Stimulated activated CD8-positive, alpha-beta memory T cell treated with anti-CD3 and anti-CD28 coated beads, Interleukin-7, amount 100 ng/mL, for 1 hour (primary cell): ENCODE results near the gene HES1.
"Not testable (repeated sequence)": the region's sequence is repeated elsewhere in the genome, so short reads cannot be mapped to it uniquely, and the experiment has no call there.

Experiments
- DNase-seq, 2 donors: peaks; one replicate each; pipeline ENCODE4 v3.0.0-alpha.2; 2020; ENCODE audit warnings: low read depth in 2 of 2

Gene HES1

GRCh38 chr3:194141415-194142155, 5.6 kb downstream of the HES1 start:
- no peak for DNase-seq

- no peak for DNase-seq
Measured at GRCh38 chr3:194142156-194142910, 6.4 kb downstream of the HES1 start.

DNA sequence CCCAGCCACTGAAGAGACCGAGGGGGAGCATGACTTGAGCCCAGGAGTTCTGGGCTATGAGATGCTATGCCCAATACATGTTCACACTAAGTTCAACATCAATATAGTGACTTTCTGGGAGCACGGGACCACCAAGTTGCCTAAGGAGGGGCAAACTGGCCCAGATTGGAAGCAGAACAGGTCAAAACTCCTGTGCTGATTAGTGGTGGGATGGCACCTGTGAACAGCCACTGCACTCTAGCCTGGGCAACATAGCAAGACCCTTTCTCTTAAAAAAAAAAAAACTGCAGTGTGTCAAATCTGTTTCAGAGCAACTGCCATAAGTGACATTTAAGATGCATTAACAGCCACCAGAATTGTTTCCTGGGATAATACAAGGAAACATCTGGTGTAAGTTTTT, 9.8 kb downstream of the HES1 start:
- DNase-seq, result no peak

DNA sequence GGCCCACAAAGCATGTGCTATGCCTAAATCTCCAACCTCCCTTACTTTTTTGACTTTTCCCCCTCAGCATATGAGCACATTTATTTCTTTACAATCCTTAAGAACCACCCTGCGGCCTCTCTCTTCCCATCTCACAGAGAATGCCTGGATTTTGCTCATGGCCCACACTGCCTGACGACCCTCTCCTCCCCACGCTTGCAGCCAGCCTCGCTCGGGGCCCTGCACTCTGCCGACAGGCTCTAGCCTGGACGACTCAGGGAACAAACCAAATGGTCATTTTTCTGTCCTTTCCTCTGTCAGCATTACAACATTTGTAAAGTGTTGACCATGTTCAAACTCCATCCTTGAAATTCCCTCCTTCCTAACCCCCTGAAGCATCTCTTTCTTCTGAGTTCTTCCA, 11.7 kb downstream of the HES1 start:
- no peak for DNase-seq

- DNase-seq, result no peak
Measured at GRCh38 chr3:194148383-194148782, 12.4 kb downstream of the HES1 start.

GRCh38 chr3:194150252-194150934, 14.4 kb downstream of the HES1 start:
- DNase-seq, result no peak

DNA sequence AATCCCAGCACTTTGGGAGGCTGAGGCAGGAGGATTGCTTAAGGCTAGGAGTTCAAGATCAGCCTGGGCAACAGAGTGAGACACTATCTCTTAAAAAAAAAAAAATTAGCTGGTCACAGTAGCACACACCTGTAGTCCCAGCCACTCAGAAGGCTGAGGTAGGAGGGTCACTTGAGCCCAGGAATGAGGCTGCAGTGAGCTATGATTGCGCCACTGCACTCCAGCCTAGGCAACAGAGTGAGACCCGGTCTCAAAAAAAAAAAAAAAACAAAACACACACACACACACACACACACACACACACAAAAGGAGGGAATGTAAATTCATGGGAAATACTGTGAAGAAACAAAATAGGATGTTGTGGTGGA, 15.0 kb downstream of the HES1 start:
- not testable (repeated sequence) for DNase-seq

DNA sequence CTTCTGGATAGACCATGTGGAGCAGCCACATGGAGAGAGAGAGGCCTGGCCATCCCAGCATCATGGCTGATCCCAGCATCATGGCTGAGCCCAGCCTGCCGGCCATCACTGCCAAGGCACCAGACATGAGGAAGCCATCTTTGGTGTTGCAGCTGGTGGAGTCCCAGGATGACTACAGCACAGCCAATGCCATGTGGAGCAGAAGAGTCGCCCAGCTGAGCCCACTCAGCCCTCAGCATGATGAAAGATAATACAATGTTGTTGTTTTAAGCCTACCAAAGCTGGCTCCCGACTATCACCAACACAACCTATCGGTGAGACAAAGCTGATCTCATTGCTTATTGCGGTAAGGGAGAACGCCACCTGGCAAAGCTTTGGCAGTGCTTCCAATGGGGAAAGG, 18.4 kb downstream of the HES1 start:
- no peak for DNase-seq

GRCh38 chr3:194156095-194156494, 20.1 kb downstream of the HES1 start:
- no peak for DNase-seq

GRCh38 chr3:194158942-194159439, 23.0 kb downstream of the HES1 start:
- no peak for DNase-seq

DNA sequence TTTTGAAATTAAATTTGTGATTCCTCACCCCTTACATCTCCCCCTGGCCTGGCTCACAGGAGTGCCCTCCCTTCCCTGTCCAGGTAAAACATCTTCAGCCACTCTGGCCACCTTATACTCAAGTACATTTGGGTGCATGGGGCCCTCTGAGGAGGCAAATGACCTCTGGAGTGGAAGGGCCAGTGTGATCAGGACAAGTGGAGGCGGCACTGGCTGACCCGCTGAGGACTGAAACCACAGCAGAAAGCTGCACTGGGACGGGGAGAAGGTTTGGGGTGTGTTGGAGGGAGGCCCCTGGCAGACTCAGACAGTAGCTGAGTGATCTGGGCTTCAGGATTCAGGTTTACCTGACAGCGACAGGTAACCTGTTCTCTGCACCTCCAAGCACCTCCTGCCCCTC, 24.2 kb downstream of the HES1 start:
- DNase-seq, result no peak

- no peak for DNase-seq
Measured at GRCh38 chr3:194161131-194162045, 25.4 kb downstream of the HES1 start.

DNA sequence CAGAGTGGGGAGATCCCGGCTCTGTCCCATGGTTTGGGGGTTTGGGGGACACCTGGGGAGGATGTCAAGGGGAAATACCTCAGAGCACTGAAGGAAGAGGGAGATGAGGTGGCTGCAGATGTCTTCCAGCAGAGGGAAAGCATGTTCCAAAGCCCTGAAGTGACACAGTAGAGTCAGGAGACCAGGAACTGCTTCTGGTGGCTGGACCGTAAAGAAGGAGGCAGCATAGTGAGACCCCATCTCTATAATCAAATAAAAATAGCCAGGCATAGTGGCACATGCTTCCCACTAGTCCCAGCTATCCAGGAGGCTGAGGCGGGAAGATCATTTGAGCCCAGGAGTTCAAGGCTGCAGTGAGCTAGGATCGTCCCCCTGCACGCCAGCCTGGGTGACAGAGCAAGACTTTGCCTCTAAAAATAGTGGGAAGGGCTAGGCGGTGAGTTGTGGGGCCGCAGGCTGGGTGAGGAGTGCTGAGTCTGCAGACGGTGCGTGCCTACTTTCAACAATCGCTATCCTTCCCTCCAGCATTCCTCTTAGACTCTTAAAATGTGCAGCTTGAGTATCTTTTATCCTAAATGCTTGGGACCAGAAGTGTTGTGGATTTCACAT, 26.2 kb downstream of the HES1 start:
- DNase-seq, result no peak

DNA sequence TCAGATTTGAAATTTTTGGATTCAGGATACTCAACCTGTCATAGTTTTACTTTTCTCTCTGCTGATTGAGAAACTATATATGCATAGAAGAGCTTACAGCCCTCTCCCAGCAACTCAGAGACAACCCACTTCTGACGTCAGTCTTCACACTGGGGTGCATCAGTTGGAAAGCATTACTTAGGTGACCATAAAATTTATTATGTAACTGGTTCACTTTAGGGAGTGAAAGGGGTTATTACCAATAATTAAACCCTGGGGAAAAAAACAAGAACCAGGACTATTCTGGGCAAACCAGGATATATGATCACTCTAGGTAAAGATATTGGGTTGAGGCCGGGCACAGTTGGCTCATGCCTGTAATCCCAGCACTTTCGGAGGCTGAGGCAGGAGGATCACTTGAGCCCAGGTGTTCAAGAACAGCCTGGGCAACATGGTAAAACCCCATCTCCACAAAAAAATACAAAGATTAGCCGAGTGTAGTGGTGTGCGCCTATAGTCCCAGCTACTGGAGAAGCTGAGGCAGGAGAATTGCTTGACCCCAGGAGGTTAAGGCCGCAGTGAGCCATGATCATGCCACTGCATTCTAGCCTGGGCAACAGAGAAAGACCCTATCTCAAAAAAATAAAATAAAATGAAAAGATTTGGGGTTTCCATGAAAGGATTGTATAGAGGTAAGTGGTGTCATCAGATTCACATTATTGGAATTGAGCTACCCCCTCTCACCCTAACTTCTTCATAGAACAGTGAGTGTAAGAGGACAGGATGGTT, 27.1 kb downstream of the HES1 start:
- no peak for DNase-seq

DNA sequence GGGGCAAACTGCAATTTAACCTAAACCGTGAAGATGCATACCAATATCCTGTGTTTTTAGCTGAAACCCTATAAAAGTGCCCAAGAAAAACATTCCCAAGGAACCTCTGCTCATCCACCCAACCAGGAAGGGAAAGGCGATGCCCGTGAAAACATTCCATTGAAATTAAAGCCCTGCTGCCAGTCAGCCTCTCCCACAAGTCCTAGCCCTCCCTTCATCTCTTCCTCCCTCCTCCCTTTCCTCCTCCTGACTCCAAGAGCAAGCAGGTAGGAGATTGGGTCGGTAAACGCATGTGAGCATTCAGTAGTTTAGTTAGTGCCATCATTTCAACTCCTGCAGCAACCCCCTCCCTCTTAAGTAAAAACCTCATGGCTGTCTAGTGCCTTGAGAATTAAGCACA, 27.7 kb downstream of the HES1 start:
- DNase-seq, result no peak

DNA sequence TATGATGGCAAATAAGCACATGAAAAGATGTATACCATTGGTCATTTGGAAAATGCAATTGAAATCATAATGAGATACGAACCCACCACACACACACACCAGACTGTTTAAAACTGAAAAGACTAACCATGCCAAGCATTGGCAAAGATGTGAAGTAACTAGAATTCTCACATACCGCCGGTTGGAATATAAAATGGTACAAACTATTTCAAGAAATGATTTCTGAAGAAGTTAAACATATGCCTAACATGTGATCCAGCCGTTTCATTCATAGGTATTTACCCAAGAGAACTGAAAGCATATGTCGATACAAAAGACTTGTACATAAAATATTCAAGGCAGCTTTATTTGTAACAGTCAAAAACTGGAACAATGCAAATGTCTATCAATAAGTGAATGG, 28.9 kb downstream of the HES1 start:
- DNase-seq, result no peak

DNA sequence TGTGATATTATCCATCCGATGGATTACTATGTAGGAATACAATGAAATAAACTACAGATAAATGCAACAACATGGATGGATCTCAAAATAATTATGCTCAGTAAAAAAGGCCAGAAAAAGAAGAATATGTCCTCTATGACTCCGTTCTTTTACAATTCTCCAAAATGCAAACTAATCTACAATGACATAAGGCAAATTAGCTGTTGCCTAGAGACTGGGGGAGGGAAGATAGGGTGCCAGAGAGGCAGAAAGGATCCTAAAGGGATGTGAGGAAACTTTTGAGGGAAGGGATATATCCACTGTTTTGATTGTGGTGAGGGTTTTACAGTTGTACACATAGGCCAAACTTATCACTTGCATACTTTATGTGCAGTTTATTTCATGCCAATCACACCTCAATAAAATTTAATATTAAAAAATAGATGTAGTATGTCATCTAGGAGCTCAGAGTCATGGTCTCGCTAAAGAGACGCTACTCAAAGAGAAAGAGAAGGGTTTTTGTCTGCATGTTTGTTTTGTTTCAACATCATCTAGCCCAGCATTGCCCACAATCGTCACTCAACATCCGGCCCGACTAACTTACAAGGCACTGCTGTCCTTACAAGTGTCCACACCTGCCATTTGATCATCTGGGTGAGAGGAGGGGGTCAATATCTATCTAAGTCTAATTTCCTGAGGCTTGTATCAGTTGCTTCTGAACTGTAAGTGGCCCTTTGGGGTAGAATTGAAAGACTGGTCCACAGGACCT, 29.5 kb downstream of the HES1 start:
- DNase-seq, result no peak

- no peak for DNase-seq
Measured at GRCh38 chr3:194166682-194167479, 30.9 kb downstream of the HES1 start.
